ENCODE measurements around the gene PPP1R3G.

The PPP1R3G gene

DNA sequence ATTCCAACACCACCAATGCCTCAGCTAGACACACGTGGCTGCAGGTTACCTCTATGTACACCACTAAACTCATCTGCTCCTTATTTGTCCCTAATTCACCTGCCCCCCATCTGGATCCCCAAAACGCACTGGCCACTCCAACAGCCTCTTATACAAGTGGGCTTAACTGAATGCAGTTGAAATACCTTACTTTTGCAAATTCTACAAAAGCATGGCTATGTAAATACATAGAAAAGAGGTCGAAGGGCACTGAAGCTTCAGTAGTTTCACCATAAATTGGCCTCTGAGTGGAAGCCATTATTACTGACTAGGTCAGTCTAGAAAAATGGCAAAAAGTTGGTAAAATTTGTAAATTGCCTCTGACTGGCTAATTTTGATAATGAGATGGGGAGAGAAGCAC is 11.1 kb upstream of the PPP1R3G start:
- no peak for DNase-seq

DNA sequence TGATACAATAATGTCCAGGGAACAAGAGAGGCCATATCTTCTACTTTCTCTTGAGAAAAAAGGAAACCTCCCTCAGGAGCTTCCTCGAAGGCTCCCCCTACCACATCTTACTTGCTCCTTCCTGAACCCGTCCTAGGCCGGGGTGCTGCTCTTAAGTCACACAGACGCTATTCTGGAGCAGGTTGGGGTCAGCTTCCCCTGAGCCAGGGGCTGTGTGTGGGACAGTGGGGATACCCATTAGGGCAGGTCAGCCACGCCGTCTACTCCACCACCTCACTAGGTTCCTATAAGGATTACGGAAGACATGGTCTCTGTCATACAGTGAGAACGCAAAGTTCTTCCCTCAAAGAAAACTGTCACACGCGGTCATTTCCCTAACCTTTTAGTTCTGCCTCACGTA is 8.2 kb upstream of the PPP1R3G start:
- no peak for DNase-seq

DNA sequence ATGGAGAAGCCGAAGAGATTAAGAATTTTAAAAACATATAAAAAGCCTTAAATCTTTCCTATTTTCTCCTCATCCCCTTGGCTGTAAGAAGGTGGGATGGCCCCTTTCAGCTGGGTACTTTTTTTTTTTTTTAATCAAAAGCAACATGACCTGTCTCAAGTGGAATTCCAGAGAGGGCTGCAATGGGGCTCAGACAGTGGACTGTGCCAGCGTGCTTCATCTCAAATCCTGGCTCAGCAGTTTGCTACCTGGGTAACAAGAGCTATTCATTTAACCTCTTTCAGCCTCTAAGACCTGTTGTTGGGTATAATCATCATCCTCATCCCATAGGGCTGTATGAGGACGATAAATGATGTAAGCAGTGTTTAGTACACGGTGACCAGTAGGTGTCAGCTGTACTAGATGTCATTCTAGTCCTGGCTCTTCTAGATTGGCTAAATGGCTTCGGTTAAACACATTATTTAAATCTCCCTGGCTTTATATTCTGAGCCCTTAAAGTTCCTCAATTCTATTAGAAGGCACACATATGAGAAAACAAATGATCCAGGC is 6.9 kb upstream of the PPP1R3G start:
- DNase-seq, result no peak

DNA sequence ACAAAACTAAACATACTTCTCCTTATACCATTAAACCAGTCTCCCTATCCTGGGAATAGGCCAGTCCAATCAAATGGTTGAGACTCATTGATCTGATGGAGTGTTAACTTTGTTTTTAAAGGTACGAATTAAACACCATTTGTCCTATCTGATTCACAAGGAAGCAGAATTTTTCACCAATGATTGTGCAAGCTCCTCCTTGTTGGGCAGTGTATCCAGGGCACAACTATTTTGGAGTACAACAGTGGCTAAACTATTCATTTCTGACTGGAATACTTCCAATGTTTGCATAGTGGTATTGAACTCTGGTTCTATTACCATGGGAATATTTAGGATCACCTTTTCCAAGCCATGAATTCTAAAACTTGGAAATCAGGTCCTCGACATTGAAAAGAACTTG is 5.4 kb upstream of the PPP1R3G start:
- no peak for DNase-seq

DNA sequence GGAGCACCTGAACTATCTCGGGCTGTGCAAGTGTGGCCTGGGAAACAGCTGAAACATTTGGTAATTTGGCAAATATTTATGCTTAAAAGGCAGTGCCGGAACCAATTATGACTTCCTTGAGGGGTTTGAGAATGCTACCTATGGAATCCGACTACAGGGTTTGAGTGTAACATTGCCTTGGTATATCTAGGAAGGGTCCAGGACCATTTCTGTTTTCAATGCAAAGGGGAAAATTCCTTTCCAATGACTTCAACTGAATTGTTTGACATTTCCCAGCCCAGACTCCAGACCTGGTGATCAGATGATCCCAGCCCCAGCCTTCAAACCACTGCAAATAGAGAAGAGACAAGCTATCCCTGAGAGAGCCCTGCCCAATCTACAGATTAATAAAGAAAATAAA is 4.6 kb upstream of the PPP1R3G start:
- DNase-seq, result no peak

DNA sequence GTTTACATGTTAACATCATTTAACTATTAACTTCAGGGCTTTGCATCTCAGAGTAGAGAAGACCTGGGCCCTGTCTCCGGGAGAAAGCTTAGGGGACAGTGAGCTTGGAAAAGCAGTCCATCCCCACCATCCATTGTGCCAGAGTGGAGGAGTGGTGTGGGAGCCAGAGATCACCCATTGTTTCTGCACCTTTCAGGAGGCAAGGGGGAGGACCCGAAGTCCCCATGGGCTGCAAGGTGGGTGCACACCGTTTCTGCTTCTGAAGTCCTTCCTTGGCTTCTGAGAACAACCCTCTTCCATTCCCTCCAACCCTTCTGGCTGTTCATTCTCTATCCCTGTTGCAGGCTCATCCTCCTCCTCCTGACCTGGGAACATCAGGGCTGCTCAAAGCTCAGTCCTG is 4.0 kb upstream of the PPP1R3G start:
- no peak for DNase-seq

DNA sequence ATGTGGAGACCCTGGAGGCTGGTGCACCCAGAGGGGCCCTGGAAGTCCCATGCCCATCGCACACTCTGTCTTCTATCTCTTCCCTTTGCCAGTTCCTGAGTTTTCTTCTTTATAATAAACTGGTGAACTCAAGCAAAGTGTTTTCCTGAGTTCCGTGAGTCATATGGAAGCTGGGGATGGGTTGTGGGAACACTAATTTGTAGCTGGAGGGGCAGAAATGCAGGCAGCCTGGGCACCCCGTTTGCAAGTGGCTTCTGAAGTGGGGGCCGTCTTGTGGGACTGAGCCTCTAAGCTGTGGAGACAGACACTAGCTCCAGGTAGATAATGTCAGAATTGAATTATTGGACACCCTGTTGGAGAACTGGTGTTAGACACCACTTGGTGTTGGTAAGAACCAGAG is 3.2 kb upstream of the PPP1R3G start:
- no peak for DNase-seq

DNA sequence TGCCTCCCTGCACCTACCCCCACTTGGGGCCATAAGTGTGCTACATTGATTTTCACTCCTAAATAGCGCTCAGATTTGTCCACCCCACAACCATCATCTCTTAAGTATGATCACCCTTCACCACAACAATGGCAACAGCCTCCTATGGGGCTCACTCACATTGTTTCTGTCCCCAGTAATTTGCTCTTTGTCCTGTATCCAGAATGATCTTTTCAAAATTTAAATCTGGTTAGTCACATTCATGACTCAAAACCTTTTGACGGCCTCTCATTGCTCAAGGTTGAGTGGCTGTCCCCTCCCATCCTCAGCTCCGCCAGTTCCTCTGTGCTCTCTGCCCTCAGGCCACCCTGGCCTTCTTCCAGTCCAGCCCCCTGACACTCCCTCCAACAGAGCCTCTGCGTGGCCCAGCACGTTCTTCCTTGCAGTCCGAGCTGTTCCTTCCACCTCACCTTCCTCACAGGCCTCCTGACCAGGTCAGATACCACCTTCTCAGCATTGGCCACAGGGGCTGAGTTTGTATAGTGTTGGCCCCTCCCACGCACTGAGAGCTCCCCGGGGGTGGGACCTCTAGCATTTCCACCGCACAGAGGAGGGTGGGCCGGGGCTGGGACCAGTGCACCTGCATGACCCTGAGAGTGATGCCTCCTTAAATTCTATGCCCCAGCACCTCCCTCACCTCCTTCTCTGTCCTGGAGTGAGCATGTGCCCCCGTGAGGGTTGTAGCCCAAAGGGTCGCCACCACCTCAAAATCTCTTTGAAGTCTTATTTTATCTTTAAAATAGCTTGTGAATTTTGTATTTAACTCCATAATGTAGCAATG is 2.4 kb upstream of the PPP1R3G start:
- DNase-seq, result no peak

DNA sequence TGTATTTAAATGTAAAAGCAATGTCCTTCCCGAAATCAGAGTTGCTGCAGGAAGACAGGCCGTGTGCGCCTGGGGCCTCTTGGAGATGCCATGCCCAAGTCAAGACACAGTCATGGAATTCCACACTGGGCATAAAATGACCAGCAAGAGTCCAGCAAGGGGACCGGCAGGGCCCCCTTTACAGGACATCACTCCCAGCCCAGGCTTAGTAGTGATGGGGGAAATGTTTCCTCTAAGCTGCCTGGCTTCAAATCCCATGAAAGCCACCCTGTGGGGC is 1.9 kb upstream of the PPP1R3G start:
- DNase-seq, result no peak

DNA sequence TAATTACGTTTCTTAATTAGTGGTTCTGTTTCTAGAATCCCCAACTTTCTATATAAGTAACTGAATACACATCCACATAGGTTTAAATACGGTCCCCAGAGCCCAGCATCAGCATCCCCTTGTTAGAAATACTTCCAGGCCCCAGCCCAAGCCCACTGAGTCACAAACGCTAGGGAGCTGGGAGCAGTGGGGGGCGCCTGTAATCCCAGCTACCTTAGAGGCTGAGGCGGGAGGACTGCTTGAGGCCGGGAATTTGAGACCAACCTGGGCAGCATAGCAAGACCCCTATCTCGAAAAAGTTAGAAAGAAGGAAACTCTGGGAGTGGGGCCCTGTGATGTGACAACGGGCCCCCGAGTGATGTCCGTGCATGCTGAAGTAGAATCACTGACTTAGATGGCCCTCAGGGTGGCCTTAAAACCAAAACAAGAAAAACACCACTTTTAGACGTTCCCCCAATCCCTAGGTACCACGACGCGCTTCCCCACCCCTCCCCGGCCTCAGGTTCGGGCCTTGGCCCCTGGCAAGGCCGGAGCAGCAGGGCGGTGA is 1.3 kb upstream of the PPP1R3G start:
- DNase-seq, result no peak

DNA sequence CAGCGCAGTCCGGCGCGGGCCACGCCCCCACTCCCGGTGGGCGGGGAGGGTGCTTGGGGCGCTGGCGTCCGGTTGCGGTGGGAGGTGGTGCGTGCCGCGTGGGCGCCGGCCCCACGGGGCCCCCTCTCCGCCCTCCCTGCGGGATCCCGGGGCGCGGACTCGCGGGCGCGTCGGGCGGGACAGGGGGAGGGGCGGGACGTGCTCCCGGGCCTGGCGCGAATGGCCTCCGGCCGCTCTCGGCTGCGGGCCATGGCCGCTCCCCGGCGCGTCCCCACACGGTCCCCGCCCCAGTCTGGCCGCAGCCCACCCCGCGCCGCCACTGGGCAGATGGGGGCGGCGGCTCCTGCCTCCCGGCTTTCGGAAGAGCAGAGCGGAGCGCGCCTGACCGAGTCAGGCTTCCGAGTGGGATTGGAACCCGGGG is 771 bp upstream of the PPP1R3G start:
- no peak for DNase-seq

DNA sequence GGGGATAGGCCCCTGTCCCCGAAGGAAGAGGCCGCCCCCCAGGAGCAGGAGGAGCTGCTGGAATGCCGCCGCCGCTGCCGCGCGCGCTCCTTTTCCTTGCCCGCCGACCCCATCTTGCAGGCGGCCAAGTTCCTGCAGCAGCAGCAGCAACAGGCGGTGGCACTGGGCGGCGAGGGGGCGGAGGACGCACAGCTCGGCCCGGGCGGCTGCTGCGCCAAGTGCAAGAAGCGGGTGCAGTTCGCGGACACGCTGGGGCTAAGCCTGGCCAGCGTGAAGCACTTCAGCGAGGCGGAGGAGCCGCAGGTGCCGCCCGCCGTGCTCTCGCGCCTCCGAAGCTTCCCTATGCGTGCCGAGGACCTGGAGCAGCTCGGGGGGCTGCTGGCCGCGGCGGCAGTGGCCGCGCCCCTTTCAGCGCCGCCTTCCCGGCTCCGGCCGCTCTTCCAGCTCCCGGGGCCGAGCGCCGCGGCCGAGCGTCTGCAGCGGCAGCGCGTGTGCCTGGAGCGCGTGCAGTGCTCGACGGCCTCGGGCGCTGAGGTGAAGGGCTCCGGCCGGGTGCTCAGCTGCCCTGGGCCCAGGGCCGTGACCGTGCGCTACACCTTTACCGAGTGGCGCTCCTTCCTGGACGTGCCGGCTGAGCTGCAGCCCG is 630 bp downstream of the PPP1R3G start:
- peak; percentile 24 for DNase-seq

DNA sequence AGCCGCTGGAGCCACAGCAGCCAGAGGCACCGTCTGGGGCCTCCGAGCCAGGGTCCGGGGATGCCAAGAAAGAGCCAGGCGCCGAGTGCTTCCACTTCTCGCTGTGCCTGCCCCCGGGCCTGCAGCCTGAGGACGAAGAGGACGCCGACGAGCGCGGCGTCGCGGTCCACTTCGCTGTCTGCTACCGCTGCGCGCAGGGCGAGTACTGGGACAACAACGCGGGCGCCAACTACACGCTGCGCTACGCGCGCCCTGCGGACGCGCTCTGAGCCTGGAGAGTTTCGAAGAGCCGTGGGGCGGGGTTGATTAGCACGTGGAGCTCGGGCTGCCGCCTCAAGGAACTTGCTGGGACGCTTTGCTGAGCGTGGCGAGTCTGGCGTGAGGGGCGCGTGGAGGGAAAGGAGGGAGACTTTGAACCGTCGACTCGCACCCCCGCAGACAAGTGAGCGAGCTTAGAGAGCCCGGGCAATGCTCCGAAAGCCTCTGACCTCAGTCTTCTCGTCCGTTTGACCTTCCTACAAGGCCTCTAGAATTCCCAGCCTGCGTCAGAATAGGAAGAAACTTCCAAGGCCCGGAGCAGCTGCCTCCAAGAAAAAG is 1.3 kb downstream of the PPP1R3G start:
- no peak for DNase-seq

DNA sequence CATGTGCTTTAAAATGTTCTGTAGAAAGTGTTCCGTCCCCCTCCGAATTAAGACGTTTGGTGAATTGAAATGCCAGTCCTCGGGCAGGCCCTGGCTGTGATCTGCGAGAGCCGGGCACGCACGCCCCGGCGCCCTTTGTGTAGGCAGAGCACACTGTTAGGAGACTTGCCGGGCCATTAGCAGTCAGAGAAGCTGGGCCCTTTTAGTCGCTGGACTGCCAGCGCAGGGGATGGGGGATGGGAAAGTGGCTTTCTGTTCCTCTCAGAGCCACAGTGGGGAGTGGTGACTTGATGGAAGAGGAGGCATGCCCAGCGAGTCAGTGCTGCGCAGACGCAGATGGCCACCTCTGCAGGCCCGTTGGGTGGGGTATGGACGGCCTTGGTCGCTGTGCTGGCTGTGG is 2.2 kb downstream of the PPP1R3G start:
- DNase-seq, result no peak

DNA sequence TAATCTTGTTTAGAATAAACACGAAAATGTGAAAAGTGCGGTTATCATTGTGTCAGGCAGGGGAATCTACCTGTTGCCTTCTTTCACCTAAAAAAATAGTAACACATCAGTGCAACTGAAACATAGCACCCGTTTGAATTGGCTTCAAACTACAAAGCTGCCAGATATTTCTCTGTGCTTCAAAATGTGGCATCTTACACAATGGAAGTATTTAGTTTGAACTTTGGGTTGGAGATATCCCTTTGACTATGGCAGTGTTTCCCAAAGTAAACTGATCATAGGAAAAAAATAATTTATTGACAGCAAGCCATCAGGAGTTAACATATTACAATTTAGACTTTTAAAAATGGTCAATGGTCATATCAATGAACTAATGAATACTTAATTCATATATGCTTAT is 3.6 kb downstream of the PPP1R3G start:
- no peak for DNase-seq

DNA sequence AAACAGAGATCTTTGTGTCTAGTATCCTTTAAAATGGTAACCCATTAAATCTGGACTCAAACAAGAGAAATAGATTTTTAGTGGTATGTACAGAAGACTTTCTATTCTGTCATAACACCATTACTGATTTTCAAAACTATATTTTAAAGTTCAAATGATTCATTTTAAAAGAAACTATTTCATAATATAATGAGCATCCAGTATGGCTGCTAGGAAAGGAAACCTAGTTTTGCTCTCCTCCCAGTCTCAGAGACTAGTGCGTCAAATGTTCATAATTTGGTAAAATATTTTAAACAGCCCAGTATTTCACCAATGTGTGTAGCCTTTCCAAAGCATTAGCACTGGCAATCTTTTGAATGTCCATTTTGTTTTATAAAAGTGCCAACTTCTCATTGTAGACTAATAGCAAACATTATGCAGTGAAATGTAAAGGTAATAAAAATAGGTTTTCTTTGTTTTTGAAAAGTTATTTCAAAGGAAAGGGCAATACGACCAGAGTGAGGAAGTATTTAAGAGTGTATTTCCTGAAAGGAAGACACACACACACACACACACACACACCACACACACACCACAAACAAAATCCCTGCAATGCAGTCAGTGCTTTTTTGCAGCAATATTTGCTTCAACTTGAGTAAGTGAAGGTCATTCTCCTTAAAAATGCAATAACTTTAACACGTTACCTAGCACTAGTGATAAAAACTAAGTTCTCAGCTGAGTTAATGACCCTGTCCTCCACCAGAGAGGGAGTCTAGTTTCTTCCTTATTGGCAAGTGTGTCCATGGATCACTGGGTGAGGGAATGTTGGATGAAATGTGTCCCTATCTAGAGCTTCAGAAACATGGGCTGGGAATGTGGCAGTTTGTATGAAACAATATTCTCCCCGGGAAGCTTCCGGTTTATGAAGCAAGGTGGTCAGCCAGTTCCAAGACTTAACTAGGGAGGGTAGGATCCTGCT is 4.6 kb downstream of the PPP1R3G start:
- DNase-seq, result no peak

DNA sequence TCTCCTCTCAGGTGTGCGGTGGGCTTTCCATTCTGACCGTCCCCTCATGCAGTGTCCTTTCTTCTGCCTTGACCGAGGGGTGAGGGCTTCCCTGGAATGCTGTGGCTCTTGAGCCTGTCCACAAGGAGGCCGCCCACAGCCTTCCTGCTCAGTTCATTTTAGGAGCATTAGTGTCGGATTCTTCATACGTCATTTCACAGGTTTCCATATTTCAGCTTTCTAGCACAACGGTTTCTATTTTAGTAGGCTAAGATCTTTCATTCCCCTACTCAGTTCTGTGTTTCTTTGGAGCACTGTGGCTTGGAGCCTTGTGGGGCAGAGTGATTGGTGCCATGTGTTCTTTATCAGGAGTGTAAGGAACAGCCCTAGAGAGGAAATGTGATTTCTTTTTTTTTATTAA is 5.5 kb downstream of the PPP1R3G start:
- no peak for DNase-seq

DNA sequence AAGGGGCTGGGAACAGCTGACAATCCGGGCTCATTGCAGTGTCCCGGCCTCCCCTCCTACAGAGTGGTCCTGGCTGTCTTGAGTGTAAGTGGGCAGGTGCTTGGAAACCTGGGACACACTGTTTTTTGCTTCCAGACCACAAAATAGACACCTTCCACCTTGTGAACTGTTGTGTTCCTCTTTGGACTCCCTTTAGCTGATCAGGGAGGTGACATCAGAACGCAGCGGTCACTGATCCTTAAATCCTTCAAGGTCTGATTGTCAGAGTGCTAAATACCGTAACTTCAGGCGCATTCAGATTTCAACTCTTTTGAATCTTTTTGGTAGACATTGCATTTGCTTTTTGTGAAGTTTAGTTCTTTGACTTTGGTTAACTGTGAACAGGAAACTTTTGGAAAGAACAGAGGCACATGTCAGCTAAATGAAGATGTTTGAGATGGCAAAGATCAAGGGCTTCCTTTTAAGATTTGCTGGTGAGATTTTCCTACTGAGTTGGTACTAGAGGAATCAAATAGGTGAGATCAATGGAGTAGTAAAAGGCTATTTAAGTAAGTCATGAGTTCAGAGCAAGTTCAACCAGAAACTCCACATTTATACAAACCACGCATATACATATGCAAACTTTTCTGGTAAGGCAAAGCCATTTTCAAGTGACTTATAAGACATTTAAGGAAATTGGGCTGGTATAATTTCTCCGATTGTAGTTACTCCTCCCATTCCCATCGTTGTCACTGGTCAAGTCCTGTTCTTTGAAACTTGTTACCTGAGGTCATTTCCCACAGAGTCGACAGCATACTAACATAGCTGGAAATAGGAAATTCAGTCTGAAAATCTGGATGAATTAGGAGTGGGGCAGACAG is 6.3 kb downstream of the PPP1R3G start:
- no peak for DNase-seq

DNA sequence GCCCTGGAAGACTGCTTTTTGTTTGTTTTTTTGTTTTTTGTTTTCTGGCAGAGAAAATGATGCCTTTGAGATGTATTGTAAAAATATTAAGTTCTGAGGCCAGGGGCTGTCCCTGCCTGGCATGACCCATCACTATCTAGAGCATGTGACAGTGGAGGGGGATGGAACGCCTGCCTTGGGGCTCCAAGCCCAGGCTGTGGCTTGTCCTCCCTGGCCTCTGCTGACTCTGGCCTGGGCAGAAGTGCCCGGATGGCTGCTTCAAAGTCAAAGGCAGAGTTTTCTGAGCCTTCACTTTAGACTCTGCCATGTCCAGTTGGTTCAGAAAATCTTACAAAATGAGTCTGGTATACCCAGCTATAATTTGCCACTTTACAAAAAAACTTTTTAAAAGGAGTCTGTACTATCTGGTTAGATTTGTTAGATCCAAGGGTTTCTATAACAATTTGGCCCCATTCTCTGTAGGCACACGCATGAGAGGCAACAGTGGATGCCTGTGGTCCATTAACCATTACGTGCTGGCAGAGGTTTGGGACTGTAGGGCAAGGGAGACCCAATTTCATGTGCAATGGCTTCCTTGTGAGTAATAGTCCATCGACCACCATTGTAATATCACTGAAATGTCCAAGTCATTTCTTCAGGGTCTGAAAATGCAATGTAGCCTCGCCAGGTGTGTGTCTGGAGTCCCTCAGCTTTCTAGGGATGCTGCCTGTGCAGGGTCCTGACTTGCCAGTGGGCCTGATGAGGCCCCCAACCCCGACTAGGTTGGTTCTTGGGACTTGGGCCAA is 8.3 kb downstream of the PPP1R3G start:
- DNase-seq, result no peak

DNA sequence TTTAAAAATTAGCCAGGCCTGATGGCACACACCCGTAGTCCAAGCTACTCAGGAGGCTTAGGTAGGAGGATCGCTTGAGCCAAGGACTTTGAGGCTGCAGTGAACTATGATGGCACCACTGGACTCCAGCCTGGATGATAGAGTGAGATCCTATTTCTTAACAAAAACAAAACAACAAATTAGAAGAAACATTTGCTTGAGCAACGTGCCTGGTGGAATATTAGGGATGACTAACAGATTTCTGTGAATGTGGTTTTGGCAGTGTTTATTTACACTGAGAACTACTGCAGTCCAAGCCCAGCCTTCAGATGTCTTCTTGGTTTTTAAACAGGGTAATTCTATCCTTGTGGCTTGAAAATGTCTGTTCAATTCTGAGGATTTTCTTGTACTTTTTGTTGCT is 9.2 kb downstream of the PPP1R3G start:
- DNase-seq, result no peak

DNA sequence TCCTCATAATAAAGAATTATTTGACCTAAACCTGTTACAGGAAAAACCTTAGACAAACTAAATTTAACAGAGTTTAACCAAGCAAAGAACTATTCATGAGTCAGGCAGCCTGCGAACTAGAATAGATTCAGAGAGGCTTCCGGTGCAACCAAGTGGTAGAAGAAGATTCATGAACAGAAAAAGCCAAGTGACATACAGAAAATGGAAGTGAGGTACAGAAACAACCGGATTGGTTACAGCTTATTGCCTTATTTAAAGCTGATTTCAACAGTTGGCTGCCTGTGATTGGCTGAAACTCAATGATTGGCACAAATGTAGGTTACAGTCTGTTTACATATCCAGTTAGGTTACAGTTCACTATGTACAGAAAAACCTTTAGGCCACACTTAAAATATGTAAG is 10.1 kb downstream of the PPP1R3G start:
- no peak for DNase-seq

Measured in NCI-H774 (cell line).